Measurements from ENCODE around the gene PEX7. TPM values are rescaled to one million over a fixed set of nuclear protein-coding genes. Genes with fewer than 3 reads are reported as not detected.

The PEX7 gene
- total and polyA plus RNA-seq, 2 of the 8 experiments (the other 6 are each of a cell fraction or from before 2014, with no cell fraction given) = 6.4 to 11.0 TPM

GRCh38 chr6:136886091-136886490 lies 63.7 kb downstream of the PEX7 start (continued):
- TF ChIP-seq RBBP5 (IDR thresholded peaks at IDR 0.05; ENCODE audit: borderline replicate concordance, low read depth, low read length) = no peak
- TF ChIP-seq TAF7 (optimal IDR thresholded peaks at IDR 0.05; ENCODE audit: borderline replicate concordance, low read depth, low read length) = no peak
- TF ChIP-seq RAD21 (IDR thresholded peaks at IDR 0.05 in 1 of 2, conservative IDR thresholded peaks at IDR 0.05 in 1 of 2; ENCODE audit: low read depth in 2 of 2, low read length in 2 of 2) = no peak
- no peak for TF ChIP-seq BACH1 (IDR thresholded peaks at IDR 0.05; ENCODE audit: low read length)

Measured in H1 (cell line).